ENCODE data around the gene TSC22D4.
"Not testable (repeated sequence)": the region's sequence is repeated elsewhere in the genome, so short reads cannot be mapped to it uniquely, and the experiment has no call there.

TSC22D4 gene

DNA sequence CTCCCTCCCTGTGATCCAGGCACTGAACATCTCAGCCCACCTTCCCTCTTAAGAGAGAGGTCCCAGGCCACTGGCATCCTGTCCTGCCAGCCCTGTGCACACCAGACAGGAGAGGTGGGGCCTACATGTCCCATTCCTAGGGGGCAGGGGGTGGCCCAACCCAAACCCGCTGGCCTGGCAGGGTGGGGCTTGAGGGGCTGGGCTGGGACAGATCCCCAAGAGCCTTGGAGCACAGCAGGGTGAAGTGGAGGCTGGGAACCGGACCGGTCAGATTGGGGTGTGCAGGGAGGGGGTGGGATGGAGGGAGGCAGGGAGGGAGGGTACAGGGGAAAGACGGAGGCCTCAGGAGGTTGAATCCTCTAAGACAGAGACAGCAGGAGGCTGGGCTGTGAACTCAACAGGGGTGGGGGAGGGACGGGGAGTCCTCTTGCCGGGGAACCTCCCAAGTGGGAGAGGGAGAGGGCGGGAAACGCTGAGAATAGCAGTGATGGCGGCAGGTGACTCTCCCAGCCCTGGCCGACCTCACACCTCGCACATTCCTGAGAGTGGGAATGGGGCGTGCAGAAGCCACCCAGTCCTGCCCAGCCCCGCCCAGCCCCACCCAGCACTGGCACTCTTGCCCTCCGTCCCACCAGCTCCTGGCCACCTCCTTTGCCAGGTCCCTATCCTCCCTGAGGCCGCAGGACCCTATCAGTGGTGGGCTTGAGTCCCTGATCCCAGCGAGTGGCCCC, 6.7 kb downstream of the TSC22D4 start:
- no peak for DNase-seq

DNA sequence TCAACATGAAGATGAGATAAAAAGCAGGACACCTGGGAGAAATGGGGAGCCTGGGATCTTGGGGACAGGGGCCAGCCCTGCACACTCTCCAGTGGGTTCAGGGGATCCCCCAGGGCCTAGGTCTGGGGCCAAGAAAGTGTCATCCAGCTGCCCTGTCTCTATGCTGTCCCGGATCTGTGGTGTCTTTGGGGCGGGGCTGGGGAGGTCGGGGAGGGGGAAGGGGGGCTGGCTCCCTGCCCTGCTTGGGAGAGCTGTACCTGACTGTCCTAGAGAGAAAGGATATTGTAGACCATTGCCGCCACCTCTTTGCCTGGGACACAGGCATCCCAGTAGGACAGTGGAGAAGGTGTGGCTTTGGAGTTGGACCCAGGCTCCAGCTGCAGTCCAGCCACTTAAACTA, 8.0 kb downstream of the TSC22D4 start:
- DNase-seq, result no peak

DNA sequence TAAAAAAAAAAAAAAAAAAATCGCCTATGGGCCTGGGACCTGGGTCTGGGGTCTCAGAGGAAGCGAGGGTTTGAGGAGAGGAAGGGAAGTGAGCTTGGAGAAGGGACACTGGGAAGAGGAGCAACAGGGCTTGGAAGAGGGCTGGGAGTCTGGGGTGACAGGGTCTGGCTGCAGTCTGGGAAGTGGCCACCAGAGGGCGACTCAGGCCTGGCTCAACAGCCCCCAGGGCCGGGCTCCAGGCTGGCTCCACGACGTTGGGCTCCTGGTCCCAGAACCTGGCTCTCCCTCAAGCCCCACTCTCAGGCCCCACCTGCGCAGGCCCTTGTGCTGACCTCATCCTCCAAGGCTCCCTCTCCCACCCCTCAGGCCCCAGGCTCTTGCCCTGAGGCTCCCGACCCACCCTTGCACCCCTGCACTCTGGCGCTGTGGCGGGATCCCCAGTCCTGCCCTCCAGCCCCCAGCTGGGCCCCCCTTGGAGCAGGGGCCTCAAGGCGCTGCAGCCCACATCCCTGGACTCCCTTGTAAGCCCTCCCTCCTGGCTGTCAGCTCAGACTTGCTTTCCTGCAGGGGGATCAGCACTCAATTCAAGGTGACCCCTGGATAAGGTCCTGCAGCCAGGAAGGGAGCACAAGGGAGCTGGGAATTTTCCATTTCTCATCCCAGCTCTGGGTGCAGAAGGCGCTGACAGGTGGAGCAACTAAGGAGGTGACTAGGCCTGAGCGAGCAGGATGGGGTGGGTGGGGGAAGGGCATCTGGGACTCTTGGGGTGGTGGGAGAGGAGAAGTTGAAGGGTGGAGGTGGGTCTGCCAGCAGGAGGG, 9.6 kb downstream of the TSC22D4 start:
- peak; percentile 91 for DNase-seq

DNA sequence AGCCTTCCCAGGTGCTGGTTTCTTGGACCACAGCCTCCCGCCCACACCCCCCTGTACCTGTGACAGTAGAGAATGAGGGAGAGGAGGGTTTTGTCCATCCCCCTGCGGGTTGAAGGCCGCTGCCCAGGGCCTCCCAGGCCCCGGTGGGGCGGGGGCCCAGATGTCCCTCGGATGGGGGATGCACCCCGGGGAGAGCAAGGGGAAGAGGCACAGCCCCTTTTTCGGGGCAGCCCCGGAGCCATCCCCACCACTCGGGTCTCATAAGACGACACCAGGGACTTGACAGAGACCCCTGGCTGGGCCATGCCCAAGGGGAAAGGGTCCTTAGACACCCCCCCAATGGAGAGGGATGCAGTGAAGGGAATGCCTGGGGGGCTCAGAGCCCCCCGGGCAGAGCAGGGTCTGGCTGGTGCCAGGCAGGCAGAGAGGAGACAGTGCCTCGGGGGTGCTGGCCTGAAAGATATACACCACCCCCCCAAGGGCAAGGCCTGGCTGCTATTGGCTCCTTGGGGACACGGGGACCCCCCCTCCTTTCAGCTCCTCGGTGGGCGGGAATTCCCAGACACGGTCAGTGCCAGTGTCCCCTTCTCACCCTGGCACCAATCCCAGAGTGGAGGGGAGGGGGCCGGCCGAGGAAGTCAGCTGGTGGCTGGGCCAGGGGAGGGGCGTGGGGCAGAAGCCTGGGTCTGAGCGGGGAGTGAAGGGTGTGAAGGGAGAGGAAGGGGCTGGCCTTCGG, 11.2 kb downstream of the TSC22D4 start:
- no peak for DNase-seq

DNA sequence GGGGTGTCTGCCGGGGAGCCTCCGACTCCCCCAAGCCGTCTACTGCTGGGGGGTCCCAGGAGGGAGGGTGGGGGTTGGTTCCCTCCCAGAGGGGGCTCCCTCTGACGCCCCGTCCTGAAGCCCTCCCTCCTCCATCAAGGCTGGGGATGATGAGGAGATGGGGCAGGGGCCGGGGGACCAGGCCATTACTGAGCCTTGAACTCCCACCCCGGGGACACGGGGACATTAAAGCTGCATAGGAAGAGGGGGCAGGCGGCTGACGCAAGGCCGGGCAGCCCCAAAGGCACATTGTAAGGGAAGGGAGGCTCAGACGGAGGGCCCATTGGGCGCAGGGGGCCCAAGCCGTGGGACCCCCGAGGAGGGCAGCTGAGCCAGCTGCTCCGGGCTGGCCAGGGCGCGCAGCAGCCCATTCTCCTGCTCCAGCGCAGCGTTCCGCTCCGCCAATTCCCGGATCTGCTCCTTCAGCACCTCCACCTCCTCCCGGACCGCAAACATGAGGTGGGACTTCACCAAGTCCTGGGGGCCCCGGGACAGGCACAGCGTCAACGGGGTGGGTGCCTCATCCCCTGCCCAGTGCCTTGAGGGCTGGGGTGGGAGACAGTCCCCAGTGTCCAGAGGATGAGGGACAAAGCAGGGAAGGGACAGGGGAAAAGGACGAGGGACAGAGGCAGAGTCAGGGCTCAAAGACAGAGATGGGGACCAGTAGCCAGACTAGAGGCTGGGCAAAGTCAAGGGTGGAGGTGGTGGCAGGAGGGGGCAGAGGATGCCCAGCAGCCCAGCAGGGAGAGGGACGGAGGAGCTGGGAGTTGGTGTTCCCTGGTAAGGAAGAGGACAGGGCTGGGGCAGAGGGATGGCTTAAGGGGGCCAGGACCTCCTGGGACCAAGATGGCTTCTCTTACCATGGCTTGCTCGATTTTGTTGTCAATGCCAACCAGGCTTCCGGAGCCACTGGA, 12.1 kb downstream of the TSC22D4 start:
- no peak for DNase-seq

DNA sequence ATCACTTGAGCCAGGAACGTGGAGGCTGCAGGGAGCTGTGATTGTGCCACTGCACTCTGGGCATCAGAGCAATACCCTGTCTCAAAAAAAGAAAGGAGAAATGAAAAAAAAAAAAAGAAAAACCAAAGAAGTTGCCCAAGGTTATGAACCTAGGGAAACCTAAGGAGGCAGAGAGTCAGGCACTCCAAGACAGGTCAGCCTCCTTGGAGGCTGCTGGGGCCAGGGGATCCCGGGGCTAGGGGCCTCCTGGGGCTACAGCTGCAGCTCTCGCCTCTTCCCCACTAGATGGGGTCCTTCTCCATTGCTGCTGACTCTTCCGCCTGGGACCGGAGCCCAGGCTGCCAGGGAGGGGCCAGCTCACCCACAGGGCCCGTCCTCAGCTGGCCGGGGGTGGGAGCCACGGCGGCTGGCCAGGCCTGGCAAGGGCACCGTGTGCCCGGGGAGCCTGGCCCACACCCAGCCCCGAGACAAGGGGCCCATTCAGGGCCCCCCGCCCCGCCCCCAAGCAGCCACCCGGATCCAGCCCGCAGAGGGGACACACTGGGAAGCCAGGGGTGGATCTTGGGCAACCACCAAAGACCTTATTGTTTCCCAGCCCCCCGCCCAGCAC, 13.2 kb downstream of the TSC22D4 start:
- no peak for DNase-seq

DNA sequence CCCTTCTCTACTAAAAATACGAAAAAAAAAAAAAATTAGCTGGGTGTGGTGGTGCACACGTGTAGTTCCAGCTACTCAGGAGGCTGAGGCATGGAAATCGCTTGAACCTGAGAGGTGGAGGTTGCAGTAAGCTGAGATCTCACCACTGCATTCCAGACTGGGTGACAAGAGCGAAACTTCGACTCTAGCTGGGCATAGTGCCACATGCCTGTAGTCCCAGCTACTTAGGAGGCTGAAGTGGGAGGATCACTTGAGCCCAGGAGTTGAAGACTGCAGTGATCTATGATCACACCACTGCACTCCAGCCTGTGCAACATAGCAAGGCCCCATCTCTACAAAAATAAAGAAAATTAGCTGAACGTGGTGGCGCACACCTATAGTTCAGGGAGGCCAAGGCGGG, 13.7 kb downstream of the TSC22D4 start:
- no peak for DNase-seq

DNA sequence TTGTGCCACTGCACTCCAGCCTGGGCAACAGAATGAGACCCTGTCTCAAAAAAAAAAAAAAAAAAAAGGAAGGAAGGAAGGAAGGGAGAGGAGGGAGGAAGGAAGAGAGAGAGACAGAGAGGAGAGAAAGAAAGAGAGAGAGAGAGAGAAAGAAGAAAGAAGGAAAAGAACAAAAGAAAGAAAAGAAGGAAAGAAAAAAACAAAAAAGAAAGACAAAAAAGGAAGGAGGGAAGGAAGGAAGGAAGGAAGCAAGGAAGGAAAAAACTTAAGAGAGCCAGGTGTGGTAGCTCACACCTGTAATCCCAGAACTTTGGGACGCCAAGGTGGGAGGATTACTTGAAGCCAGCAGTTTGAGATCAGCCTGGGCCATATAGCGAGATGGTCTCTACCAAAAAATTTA, 14.2 kb downstream of the TSC22D4 start:
- DNase-seq, result no peak

DNA sequence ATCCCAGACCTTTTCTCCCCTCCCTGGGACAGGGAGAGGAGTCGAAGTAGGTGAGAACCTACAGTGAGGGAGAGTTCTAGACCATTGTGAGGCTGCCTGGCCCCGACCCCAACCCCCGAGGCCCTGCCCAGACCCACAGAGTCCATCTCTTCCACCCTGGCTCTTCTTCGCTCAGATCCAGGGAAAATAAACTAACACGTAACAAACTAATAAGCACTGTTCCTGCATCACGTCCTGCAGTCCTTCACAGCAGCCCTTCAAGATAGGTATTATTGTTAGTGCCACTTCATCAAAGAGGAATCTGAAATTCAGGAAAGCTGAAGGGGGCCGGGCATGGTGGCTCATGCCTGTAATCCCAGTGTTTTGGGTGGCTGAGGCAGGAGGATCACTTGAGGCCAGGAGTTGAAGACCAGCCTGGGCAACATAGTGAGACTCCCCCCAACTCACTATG, 14.8 kb downstream of the TSC22D4 start, which contains the start of gene SPACDR:
TSS of gene SPACDR (minus strand) at position 51 of the 451 bp plus-strand sequence. CDS start 235 bp downstream, outside the sequence.
- DNase-seq, result no peak

DNA sequence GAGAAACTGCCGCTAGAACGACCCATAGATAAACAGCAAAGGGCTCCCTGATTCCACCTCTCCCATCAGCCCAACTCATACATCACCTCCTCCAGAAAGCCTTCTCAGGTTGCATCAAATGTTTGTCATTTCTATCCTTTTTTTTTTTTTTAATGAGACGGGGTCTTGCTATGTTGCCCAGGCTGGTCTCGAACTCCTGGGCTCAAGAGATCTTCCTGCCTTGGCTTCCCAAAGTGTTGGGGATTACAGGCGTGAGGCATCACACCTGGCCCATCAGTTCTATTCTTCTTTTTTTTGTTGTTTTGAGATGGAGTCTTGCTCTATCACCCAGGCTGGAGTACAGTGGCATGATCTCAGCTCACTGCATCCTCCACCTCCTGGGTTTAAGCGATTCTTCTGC, 22.0 kb downstream of the TSC22D4 start:
- no peak for DNase-seq

DNA sequence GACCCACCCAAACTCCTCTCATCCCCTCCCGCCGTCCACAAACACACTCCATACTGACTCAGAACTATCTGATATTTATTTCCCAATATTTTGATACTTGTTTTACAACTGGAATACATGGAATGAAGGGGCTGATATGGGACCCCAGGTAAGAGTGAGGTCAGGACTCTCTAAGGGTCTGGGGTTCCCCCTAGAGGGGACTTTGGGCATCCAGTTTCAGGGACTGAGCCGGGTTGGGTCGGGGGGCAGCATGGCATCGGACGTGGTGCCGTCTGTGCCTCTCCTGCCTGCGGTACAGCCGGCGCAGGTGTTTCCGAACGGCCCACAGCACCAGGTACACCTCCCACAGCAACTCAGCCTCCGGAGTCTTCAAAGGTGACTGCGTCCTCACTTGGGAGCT, 22.5 kb downstream of the TSC22D4 start:
- DNase-seq, result no peak

DNA sequence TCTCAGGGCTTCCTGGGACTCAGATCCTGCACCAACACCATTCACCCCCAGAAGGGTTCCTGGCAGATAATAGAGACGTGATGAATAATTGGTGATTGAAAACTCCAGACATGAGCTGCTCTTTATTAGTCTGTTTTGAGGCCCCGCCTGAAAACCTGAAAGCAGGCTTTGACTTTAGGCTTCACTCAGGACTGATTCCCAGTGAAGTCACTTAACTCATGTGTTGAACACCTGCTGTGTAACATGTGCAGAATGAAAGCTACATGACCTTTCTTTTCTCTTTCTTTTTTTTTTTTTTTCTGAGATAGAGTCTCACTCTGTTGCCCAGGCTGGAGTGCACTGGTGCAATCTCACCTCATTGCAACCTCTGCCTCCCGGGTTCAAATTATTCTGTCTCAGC, 23.8 kb downstream of the TSC22D4 start:
- DNase-seq, result no peak

DNA sequence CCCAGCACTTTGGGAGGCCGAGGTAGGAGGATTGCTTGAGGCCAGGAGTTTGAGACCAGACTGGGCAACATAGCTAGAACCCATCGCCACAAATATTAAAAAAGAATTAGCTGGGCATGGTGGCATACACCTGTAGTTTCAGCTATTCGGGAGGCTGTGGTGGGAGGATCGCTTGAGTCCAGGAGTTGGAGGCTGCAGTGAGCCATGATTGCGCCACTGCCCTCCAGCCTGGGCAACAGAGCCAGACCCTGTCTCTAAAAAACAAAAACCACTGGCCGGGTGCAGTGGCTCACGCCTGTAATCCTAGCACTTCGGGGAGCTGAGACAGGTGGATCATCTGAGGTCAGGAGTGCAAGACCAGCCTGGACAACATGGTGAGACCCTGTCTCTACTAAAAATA, 25.2 kb downstream of the TSC22D4 start:
- DNase-seq, result not testable (repeated sequence)

DNA sequence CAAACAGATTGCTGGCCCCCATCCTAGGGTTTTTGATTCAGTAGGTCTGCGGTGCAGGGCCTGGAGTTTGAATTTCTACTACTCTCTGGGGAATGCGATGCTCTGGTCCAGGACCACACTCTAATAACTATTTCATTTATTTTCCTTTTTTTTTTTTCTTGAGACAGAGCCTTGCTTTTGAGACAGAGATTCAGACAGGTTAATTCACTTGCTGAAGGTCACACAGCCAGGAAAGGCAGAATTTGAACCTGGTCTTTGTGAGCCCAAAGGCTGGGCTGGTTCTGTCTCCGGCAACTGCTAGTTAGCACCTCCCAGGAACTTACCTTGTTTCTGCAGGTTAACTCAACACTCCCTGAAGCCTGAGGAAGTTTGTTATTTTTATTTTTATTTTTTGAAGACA, 26.5 kb downstream of the TSC22D4 start:
- DNase-seq, result no peak

DNA sequence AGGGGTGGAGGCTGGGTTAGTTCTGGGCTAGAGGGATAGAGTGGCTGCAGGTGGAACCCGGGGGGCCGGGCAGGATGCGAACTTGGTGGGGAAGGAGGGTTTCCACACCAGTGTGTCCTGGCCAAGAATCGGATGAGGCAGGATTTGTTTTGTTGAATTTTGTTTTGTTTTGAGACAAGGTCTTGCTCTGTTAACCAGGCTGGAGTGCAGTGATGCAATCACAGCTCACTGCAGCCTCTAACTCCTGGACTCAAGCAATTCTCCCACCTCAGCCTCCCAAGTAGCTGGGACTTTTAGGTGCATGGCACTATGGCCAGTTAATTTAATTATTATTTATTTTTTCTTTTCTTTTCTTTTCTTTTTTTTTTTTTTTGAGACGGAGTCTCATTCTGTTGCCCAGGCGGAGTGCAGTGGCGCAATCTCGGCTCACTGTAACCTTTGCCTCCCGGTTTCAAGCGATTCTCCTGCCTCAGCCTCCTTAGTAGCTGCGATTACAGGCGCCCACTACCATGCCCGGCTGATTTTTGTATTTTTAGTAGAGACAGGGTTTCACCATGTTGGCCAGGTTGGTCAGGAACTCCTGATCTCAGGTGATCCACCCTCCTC, 29.7 kb downstream of the TSC22D4 start:
- DNase-seq, result no peak

DNA sequence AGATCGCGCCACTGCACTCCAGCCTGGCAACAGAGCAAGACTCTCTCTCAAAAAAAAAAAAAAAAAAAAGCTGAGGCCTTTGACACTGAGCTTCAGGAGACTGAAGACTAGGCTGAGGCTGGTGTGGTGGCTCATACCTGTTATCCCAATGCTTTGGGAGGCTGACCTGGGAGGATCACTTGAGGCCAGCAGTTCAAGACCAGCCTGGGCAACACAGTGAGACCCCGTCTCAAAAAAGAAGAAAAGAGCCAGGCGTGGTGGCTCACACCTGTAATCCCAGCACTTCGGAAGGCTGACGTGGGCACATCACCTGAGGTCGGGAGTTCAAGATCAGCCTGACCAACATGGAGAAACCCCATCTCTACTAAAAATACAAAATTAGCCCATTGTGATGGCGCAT, 31.7 kb downstream of the TSC22D4 start:
- not testable (repeated sequence) for DNase-seq

DNA sequence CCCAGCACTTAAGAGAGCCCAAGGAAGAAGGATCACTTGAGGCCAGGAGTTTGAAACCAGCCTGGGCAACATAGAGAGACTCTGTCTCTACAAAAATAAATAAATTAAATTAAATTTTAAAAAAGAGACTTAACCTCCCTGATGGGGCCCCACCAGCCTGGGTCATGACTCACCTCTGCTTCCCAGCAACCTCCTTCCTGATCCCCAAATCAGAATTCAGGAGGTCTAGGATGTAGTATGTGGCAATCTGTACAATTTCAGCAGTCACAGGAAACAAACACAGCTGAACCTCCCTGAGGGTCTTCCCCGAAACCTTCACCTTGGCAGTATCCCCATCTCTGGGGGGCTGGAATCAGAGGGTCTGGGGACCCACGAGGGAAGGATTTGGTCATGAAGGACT, 33.0 kb downstream of the TSC22D4 start:
- no peak for DNase-seq

DNA sequence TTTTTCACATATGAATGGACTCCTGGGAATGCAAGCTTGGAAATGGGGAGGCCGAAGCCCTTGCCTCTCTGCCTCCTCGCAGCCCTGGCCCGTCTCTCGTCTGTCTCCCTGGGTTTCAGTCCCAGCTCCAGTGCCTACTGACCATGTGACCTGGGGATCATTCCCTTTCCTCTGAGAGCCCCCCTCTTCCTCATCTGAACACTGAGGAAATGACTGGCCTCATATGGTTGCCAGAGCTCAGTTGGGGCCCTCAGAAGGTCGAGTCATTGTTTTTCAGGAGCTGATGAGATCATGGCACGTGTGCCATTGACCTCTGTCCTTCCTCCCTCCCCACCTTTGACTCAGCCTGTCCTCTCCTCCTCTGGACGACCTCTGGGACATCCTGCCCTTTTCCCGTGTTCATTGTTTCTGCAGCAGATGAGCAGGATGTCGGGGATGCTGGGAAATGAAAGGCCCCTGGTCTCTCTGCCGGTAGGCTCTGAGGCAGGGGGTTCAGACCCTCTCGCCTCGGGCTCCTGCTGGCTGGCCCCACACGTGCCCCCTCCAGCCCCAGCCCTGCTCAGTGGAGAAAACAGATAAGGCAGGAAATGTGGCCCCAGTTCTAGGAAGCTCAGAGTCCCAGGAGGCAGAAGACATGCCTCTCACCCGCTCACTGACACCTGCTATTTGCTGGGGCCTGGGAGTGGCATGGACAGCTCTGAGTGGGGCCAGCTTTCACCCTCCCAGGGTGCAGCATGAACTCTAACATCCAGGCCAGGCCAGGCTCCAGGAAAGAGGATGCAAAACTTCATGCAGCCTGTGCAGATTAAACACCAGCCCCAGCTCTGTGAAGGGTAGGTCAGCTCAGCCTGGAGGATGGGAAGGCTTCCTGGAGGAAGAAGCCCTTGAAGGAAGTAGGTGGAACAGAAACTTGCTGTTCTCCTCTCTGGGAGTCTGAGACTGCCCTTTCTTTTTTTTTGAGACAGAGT, 34.4 kb downstream of the TSC22D4 start:
- DNase-seq, result no peak

DNA sequence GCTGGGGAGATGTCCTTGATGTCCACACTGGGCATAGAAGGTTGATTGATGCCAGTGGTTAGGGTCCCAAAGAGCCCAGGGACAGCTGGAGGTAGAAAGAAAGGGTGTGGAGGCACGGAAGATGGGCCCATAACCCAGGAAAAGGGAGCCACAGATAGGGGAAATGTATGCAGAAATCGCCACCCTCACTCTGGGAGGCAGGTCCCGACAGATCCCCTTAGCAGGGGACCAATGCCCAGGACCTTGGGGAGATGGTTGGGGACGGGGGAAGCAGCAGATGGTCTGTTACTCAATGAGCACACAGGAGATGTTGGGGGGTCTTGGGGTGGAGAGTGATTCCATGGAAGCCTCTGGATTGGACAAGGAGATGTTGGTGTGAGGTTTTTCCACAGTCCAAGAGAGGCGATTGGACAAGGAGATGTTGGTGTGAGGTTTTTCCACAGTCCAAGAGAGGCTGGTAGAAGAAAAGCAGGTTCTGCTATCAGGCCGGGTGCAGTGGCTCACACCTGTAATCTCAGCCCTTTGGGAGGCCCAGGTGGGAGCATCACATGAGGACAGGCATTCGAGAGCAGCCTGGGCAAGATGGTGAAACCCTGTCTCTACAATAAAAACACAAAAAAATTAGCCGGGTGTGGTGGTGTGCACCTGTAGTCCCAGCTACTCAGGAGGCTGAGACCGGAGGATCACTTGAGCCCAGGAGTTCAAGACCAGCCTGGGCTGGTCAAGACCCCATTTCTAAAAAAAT, 35.7 kb downstream of the TSC22D4 start:
- no peak for DNase-seq
